GM10248 (cell line): ENCODE results near the gene USHBP1.

Experiments used
- CTCF ChIA-PET: fragments of 300-600 bp; sonication (Branson Sonifier 250); formaldehyde crosslinking; extraction: SDS; loops from one replicate; lab custom pipeline; 2021; ENCODE audit warnings: antibody characterized with exemption; lab: Yijun Ruan, JAX
- POLR2A ChIA-PET: fragments of 350-650 bp; sonication (Branson Sonifier 250); formaldehyde crosslinking; extraction: SDS; loops from one replicate; lab custom pipeline; 2020; ENCODE audit warnings: antibody characterized with exemption; lab: Yijun Ruan, JAX
- DNase-seq: peaks from one replicate; pipeline ENCODE4 v3.0.0; 2012; ENCODE audit errors: extremely low spot score
- TF ChIP-seq, protein P1 (sequence below): IDR thresholded peaks from 2 replicates; pipeline ENCODE4 v1.5.1; 2012; ENCODE audit warnings: mild to moderate bottlenecking, low read depth; ENCODE audit errors: extremely low read depth, missing control alignments, control extremely low read depth

The USHBP1 gene, protein sequence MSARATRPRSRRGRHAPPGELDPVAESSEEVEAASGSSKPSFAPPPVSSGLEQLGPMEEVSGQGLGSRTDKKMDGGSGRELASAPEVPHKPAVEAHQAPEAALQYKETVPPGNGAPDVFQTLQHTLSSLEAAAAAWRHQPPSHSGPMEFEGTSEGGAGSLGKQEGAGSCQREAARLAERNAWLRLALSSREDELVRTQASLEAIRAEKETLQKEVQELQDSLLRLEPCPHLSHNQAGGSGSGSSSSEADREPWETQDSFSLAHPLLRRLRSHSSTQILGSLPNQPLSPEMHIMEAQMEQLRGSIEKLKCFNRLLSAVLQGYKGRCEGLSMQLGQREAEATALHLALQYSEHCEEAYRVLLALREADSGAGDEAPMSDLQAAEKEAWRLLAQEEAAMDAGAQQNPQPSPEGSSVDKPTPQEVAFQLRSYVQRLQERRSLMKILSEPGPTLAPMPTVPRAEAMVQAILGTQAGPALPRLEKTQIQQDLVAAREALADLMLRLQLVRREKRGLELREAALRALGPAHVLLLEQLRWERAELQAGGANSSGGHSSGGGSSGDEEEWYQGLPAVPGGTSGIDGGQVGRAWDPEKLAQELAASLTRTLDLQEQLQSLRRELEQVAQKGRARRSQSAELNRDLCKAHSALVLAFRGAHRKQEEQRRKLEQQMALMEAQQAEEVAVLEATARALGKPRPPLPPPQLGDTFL

DNA sequence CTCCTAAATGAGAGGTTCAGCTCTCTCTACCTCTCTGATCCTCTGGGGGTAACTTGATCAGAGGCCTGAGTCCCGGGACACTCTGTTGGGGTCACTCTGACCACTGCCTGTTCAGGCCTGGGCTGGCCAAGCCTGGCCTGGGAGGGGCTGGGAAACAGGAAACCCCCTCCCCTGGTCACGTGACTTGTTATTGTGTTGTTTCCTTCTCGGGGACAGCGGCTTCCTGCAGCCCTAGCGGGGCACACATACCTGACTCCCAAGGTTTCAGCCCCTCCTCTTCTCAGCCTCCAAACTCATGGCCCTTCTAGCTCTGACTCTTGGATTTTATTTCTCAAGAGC, at the start of gene USHBP1:
TSS of gene USHBP1 (minus strand) at position 105 of the 339 bp plus-strand sequence. CDS start 446 bp downstream, outside the sequence.
- TF ChIP-seq, protein P1, sequence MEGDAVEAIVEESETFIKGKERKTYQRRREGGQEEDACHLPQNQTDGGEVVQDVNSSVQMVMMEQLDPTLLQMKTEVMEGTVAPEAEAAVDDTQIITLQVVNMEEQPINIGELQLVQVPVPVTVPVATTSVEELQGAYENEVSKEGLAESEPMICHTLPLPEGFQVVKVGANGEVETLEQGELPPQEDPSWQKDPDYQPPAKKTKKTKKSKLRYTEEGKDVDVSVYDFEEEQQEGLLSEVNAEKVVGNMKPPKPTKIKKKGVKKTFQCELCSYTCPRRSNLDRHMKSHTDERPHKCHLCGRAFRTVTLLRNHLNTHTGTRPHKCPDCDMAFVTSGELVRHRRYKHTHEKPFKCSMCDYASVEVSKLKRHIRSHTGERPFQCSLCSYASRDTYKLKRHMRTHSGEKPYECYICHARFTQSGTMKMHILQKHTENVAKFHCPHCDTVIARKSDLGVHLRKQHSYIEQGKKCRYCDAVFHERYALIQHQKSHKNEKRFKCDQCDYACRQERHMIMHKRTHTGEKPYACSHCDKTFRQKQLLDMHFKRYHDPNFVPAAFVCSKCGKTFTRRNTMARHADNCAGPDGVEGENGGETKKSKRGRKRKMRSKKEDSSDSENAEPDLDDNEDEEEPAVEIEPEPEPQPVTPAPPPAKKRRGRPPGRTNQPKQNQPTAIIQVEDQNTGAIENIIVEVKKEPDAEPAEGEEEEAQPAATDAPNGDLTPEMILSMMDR, result no peak
- ChIA-PET CTCF (interaction anchor here (1.0 to 5.5 kb wide), 7 partner anchors 9 to 213 kb away, joined by 3 to 46 read pairs (median 5); partner anchors contain the start of gene ANKLE1), POLR2A (no interaction called here)
- DNase-seq, result no peak

DNA sequence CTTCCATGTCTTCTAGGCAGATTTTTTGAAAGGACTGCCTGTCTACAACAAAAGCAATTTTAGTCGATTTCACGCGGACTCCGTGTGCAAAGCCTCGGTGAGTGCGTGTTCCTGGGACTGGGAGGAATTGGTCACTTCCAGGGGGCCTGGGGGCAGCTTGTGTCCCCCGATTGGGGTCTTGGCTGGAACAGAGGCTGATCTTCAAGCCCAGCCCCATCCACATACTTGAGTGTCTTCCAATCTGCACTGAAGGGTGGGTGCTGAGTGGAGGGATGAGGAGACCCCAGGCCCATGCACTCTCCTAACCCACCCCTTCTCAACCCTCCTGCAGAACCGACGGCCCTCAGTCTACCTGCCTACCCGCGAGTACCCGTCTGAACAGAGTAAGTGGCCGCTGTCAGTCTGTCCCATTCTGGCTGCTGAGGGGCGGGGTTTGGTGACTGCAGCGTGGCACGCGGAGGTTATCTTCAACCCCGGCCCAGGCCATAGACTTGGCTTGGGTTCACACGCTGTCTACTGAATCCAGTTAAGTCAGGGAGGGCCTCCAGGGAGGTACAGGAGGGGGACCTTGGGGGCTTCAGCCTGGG, 49.6 kb upstream of the USHBP1 start:
- TF ChIP-seq, protein P1, result no peak
- DNase-seq, result no peak
- ChIA-PET POLR2A (no interaction called here), CTCF (interaction anchor here (1.6 kb wide), 1 partner anchor 8 kb away, joined by 4 read pairs; the partner anchor contains the start of gene MRPL34)

DNA sequence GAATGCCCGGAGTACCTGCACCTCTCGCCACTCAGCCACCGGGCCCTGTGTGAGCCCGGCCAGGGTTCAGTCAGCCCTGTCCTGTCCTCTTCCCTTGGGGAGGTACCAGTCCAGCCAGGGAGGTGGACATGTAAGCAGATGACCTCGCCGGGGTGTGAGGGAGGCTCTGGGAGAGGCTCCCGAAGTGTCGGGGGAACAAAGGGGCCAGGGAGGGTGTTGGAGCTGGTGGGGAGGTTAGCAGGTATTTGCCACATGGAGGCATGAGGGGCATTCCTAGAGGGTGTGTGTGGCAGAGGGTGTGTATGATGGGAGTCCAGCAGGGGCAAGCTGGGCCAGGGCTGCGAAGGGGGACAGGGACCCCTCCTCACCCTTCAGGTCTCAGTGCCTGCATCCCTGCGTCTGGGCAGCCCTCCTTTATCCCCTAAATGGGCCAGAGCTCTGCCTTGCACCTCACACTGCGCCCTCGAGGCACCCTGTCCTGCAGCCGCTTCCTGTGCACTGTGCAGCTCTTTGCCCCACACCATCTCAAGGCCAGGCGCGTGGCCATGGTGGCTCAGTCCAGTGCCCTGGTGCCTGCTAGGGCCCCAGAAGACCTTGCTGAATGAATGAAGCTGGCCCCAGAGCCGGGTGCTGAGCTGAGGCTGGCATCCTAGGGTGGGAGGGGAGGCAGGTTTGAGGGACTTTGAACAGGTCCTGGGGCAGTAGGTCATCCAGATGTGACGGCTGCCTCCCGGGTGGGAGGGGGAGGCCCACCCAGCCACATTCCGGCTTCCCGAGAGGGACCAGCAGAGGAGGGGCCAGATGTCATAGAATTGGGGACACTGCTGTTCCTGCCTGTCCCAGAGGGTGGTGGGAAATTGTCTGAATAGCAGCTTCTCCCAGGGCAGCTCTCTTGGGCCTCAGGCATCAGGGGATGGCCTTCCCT, 47.9 kb upstream of the USHBP1 start:
- TF ChIP-seq, protein P1, result no peak
- DNase-seq, result no peak
- CTCF ChIA-PET, result interaction anchor here (0.8 to 1.4 kb wide), 2 partner anchors 8 to 30 kb away, joined by 3 read pairs; no protein-coding TSS in a partner anchor
- POLR2A ChIA-PET, result interaction anchor here (0.6 kb wide), 1 partner anchor 77 kb away, joined by 4 read pairs; no protein-coding TSS in a partner anchor

DNA sequence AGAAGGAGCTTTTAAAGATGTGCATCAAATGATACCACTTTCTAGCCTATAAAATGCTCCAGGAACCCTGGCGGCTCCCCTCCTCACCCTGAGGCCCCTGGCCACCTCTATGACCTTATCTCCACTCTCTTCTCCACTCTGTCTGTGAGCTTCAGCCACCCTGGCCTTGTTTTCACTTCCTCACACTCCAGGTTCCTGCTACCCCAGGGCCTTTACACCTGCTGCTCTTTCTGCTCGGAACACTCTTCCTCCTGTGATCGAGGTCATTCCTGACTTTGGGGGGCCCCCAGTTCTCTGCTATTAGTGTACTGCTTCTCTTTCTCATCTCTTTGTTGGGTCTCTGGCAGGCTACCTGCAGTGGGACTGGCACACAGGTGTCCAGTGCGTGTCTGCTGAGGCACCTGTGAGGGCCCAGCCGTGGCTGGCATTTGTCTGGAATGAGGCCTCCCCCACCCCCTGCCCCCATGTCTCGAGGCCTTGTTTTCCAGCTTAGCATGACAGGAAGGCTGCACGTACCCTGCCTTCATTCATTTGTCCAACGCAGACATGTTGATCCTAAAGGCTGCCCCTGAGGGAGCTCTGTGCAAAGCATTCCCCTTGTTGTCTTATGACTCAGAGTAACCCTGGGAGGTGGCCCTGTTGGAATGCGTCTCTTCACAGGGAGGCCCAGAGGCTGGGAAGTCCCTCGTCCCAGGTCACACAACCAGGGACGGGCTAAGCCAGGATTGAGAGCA, 47.1 kb upstream of the USHBP1 start:
- DNase-seq, result no peak
- TF ChIP-seq, protein P1, result no peak
- CTCF ChIA-PET, result interaction anchor here (1.2 kb wide), 1 partner anchor 51 kb away, joined by 3 read pairs; no protein-coding TSS in a partner anchor
- POLR2A ChIA-PET, result no interaction called here

DNA sequence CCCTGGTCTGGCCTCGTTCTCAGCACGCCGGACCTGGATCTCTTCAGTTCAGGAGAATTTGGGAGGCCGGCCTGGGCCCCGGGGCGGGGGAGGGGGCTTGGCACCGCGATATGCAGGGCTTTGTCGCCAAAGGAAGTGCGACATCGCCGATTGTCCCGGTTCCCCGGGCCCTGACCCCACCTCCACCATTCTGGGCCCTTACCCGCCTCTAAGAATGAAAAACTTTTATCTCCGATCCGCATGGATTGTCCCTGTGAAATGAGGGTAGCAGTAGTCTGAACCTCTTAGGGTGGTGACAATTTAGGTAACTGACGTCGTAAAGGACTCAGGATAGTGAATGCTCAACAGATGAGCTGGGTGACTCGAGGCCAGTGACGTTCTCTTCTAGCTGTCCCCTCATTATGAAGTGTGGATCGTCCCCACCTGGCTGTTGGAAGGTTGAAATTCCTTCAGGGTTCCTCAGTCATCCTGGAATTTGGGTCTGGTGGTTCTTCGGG, 45.5 kb upstream of the USHBP1 start:
- no peak for DNase-seq
- ChIA-PET CTCF (interaction anchor here (1.8 kb wide), 1 partner anchor 36 kb away, joined by 4 read pairs; no protein-coding TSS in a partner anchor), POLR2A (no interaction called here)
- TF ChIP-seq, protein P1, result no peak
